CD14-positive monocyte (primary cell): ENCODE measurements around the gene HMGB1. TPM values are rescaled to one million over a fixed set of nuclear protein-coding genes. Genes with fewer than 3 reads are reported as not detected.

ENCODE experiments used
- DNase-seq, 3 donors: peaks; one replicate each; pipeline ENCODE4 v3.0.0-alpha.2; 2011 to 2022
- H2AFZ ChIP-seq: 2 replicates; pipeline ENCODE4 v1.6.0; 2012; ENCODE audit warnings: mild to moderate bottlenecking, low read depth, low read length, inconsistent platforms; ENCODE audit not compliant: insufficient read depth, poor library complexity, severe bottlenecking
- H3K27ac ChIP-seq, 2 donors: 1 replicate in 1 of 2; 2 replicates in 1 of 2; pipeline ENCODE4 v1.5.1; 2012 to 2013; ENCODE audit warnings: low read length in 2 of 2, control low read depth in 1 of 2, inconsistent platforms in 1 of 2, low read depth in 1 of 2, mild to moderate bottlenecking in 1 of 2
- H3K27me3 ChIP-seq, 2 donors: one replicate each; pipeline versions ENCODE4 v1.6.0 to v1.6.1; 2011 to 2013; ENCODE audit warnings: low read length in 2 of 2; ENCODE audit not compliant: control insufficient read depth in 2 of 2, insufficient read depth in 2 of 2
- H3K36me3 ChIP-seq, 2 donors: replicated peaks in 1 of 2; 1 replicate in 1 of 2; 2 replicates in 1 of 2; pipeline versions ENCODE4 v1.5.1 to v1.6.1; 2012 to 2013; ENCODE audit warnings: low read length in 2 of 2, control low read depth in 1 of 2, inconsistent platforms in 1 of 2, mild to moderate bottlenecking in 1 of 2; ENCODE audit not compliant: insufficient read depth in 2 of 2, control insufficient read depth in 1 of 2
- H3K4me1 ChIP-seq, 2 donors: 1 replicate in 1 of 2; 2 replicates in 1 of 2; pipeline versions ENCODE4 v1.5.1 to v1.6.1; 2012 to 2013; ENCODE audit warnings: low read length in 2 of 2, control low read depth in 1 of 2, inconsistent platforms in 1 of 2, mild to moderate bottlenecking in 1 of 2, moderate library complexity in 1 of 2; ENCODE audit not compliant: insufficient read depth in 2 of 2, control insufficient read depth in 1 of 2
- H3K4me2 ChIP-seq: replicated peaks from 2 replicates; pipeline ENCODE3; 2012; ENCODE audit warnings: low read length, moderate library complexity, mild to moderate bottlenecking; ENCODE audit not compliant: poor library complexity, severe bottlenecking; ENCODE audit errors: extremely low read depth
- H3K4me3 ChIP-seq, 3 experiments: fragments of 200-600 bp in 1 of 3; sonication (generic) in 1 of 3; replicated peaks in 1 of 3; 1 replicate in 2 of 3; 2 replicates in 1 of 3; pipeline ENCODE4 v1.5.1; 2011 to 2013; ENCODE audit warnings: low read length in 3 of 3, mild to moderate bottlenecking in 3 of 3, control low read depth in 2 of 3, low read depth in 2 of 3, inconsistent platforms in 1 of 3, moderate library complexity in 1 of 3
- H3K79me2 ChIP-seq: 2 replicates; pipeline ENCODE4 v1.6.0; 2012; ENCODE audit warnings: mild to moderate bottlenecking, control low read depth, inconsistent platforms, low read length, moderate library complexity; ENCODE audit not compliant: insufficient read depth
- H3K9ac ChIP-seq: 2 replicates; pipeline ENCODE4 v1.6.0; 2017; ENCODE audit warnings: low read length, mild to moderate bottlenecking; ENCODE audit not compliant: insufficient read depth, poor library complexity, severe bottlenecking
- H3K9me3 ChIP-seq, 2 donors: replicated peaks in 1 of 2; 1 replicate in 1 of 2; 2 replicates in 1 of 2; pipeline versions ENCODE4 v1.5.1 to v1.6.1; 2012 to 2013; ENCODE audit warnings: low read length in 2 of 2, control low read depth in 1 of 2; ENCODE audit not compliant: control insufficient read depth in 1 of 2, insufficient read depth in 1 of 2
- H4K20me1 ChIP-seq: 2 replicates; pipeline ENCODE4 v1.6.0; 2012; ENCODE audit warnings: mild to moderate bottlenecking, low read length, control low read depth, moderate library complexity; ENCODE audit not compliant: insufficient read depth
- H3K27ac Mint-ChIP-seq, 7 donors: one replicate each; pipeline ENCODE4 v1.8.0; 2020; ENCODE audit warnings: mild to moderate bottlenecking in 7 of 7, mixed read lengths in 7 of 7, moderate library complexity in 6 of 7, inconsistent platforms in 2 of 7
- H3K27me3 Mint-ChIP-seq, 3 donors: one replicate each; pipeline ENCODE4 v1.8.0; 2021 to 2022; ENCODE audit warnings: low read depth in 3 of 3, mild to moderate bottlenecking in 3 of 3, mixed read lengths in 3 of 3, moderate library complexity in 3 of 3, inconsistent platforms in 1 of 3
- H3K36me3 Mint-ChIP-seq, 2 donors: one replicate each; pipeline ENCODE4 v1.8.0; 2020; ENCODE audit warnings: mixed read lengths in 2 of 2, inconsistent platforms in 1 of 2, mild to moderate bottlenecking in 1 of 2
- H3K4me1 Mint-ChIP-seq: one replicate; pipeline ENCODE4 v1.8.0; 2020; ENCODE audit warnings: mild to moderate bottlenecking, mixed read lengths
- H3K4me3 Mint-ChIP-seq, 2 donors: one replicate each; pipeline ENCODE4 v1.8.0; 2020; ENCODE audit warnings: mild to moderate bottlenecking in 2 of 2, mixed read lengths in 2 of 2, moderate library complexity in 1 of 2
- H3K9me3 Mint-ChIP-seq, 7 donors: one replicate each; pipeline ENCODE4 v1.8.0; 2020 to 2022; ENCODE audit warnings: mixed read lengths in 7 of 7, mild to moderate bottlenecking in 6 of 7, moderate library complexity in 6 of 7, inconsistent platforms in 2 of 7
- CTCF ChIP-seq: fragments of 200-600 bp; IDR thresholded peaks from one replicate; pipeline ENCODE4 v1.8.0; 2022; ENCODE audit warnings: antibody characterized with exemption, mild to moderate bottlenecking
- WGBS: methylation state at CpG from one replicate; pipeline ENCODE4 v1.1.5; 2013; ENCODE audit warnings: missing lambda C conversion rate; ENCODE audit not compliant: insufficient coverage; 5-methylcytosine and 5-hydroxymethylcytosine counted together
- intact Hi-C, 2 donors: fragments of 100-400 bp; cut with micrococcal nuclease; formaldehyde crosslinking; loops; one replicate each; pipeline versions ENCODE4 v1.15.0 to v1.15.1; 2023
- polyA plus RNA-seq, 3 donors: library from polyadenylated mRNA; depleted of rRNA in 1 of 3; unstranded in 2 of 3; stranded (reverse) in 1 of 3; fragments of 300-500 nt in 2 of 3; fragments of >200 nt in 1 of 3; fragmentation: Illumina TruSeq in 2 of 3; gene quantifications; 1 replicate in 2 of 3; 2 replicates in 1 of 3; pipeline ENCODE4 v1.2.3, GENCODE V29; 2012 to 2021

HMGB1 gene
- polyA plus RNA-seq, 3 donors = 132 to 489 (median 430) TPM

GRCh38 chr13:30504081-30504480 is 38.3 kb upstream of the HMGB1 start:
- no CpG with 5 or more reads among the region's 1 CpG for WGBS
- Histone ChIP-seq H4K20me1 (no peaks in the 10 kb centered on the region), H2AFZ (peak overlapping the region; percentile 7), H3K36me3 (no peaks in the 10 kb centered on the region), H3K4me2 (no peak overlapping the region), H3K4me3 (no peak overlapping the region), H3K9ac (no peak overlapping the region), H3K79me2 (no peaks in the 10 kb centered on the region), H3K4me1 (peaks cover 0 to 3% of the 10 kb centered on the region in 2 donors), H3K9me3 (no peaks in the 10 kb centered on the region), H3K27ac (no peak overlapping the region), H3K27me3 (no peaks in the 10 kb centered on the region)
- peaks cover 0 to 3% (median 3%) of the 10 kb centered on the region in 3 donors for H3K27me3 Mint-ChIP-seq
- H3K27ac Mint-ChIP-seq = no peak overlapping the region
- TF ChIP-seq CTCF = no peak
- H3K4me3 Mint-ChIP-seq = no peak overlapping the region
- peaks cover 0 to 2% (median 0%) of the 10 kb centered on the region in 7 donors for H3K9me3 Mint-ChIP-seq
- DNase-seq = no peak
- intact Hi-C loops = no loop called here
- H3K36me3 Mint-ChIP-seq = no peaks in the 10 kb centered on the region
- peaks cover 22% of the 10 kb centered on the region for H3K4me1 Mint-ChIP-seq

GRCh38 chr13:30502237-30502636 is 36.5 kb upstream of the HMGB1 start:
- WGBS = no CpG with 5 or more reads among the region's 2 CpGs
- Histone ChIP-seq H3K4me3 (no peak overlapping the region), H3K4me1 (peaks cover 0 to 4% of the 10 kb centered on the region in 2 donors), H3K27me3 (no peaks in the 10 kb centered on the region), H3K36me3 (no peaks in the 10 kb centered on the region), H3K9me3 (no peaks in the 10 kb centered on the region), H3K9ac (no peak overlapping the region), H4K20me1 (no peaks in the 10 kb centered on the region), H3K4me2 (no peak overlapping the region), H2AFZ (no peak overlapping the region), H3K27ac (no peak overlapping the region), H3K79me2 (no peaks in the 10 kb centered on the region)
- no peak for TF ChIP-seq CTCF
- intact Hi-C loops = no loop called here
- H3K27me3 Mint-ChIP-seq = peaks cover 0 to 3% (median 3%) of the 10 kb centered on the region in 3 donors
- H3K4me3 Mint-ChIP-seq = no peak overlapping the region
- H3K36me3 Mint-ChIP-seq = no peaks in the 10 kb centered on the region
- peaks cover 0 to 4% (median 0%) of the 10 kb centered on the region in 7 donors for H3K9me3 Mint-ChIP-seq
- no peak overlapping the region for H3K27ac Mint-ChIP-seq
- H3K4me1 Mint-ChIP-seq = peaks cover 23% of the 10 kb centered on the region
- no peak for DNase-seq
